ENCODE data around the gene OR10A4.
"Not testable (repeated sequence)": the region's sequence is repeated elsewhere in the genome, so short reads cannot be mapped to it uniquely, and the experiment has no call there.

OR10A4 gene, protein sequence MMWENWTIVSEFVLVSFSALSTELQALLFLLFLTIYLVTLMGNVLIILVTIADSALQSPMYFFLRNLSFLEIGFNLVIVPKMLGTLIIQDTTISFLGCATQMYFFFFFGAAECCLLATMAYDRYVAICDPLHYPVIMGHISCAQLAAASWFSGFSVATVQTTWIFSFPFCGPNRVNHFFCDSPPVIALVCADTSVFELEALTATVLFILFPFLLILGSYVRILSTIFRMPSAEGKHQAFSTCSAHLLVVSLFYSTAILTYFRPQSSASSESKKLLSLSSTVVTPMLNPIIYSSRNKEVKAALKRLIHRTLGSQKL

DNA sequence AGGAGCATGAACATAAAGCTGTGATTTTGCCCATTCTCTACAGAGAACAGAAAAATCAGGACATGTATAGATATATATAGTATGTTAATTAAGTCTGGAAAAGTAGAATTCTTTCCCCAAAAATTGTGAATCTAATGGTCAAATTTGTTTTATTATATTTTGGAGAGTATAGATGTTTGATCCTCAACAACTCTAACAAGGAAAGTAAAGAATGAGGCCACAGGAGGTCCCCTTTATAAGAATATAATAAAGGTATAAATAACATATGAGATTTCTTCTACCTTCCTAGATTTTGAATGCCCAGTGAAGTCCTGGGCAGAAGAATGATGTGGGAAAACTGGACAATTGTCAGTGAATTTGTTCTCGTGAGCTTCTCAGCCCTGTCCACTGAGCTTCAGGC is at the start of gene OR10A4:
Gene OR10A4 (plus strand): TSS at position 301 of the 400 bp plus-strand sequence. CDS start 23 bp downstream, at position 324.
- DNase-seq = no peak

DNA sequence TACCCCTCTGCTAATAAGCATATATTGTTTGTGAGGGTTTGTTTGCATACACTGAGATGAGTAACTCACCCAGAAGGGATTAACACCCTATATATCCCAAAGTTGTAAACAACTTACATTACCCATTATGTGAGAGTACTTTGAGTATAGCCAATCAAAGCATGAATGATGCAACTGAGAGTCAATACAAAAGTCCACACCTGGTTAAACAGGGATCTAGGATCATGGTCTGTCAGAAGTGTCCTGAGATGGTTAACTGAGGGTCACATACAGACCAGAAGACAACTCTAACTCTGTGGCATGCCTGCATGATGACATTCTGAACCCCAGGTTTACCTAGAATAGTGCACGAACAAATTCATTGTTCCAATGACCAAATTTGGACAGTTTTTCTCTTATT is 48.3 kb upstream of the OR10A4 start:
- DNase-seq = no peak

DNA sequence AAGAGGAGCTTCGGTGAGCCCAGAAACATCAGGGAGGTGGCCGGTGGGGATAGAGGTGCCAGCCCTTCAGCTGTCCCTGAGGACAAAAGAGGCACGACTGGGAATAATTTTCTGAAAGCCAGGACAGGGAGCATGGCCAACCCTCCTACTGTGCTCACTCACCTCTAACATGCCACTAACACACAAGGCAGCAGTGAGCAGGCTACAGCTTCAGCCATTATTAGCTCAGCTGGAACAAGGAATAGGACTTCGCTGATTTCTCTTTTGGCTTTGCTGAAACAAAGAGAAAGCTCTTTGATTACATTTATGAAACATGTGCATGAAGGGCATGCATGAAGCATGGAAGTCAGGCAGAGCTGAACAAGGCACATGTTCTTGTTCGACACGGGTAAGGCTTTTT is 43.1 kb upstream of the OR10A4 start:
- no peak for DNase-seq

DNA sequence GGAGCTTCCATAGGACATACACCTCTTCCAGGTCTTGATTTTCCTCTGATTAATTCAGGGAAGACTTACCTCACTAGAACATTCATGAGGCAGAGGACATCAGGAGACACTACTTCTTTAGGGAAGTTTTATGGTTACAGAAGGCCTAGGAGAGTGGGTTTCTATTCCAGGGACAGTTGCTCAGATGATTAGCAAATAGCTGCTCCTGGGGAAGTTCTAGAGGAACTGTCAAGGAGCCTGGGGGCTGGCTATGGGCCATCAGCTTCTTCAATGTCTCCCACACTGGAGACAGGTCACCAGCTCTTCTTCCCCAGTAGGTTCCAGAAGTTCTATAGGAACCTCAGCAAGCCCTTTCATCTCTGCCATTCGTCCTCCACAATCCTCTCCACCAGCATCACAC is 42.4 kb upstream of the OR10A4 start:
- DNase-seq = no peak

DNA sequence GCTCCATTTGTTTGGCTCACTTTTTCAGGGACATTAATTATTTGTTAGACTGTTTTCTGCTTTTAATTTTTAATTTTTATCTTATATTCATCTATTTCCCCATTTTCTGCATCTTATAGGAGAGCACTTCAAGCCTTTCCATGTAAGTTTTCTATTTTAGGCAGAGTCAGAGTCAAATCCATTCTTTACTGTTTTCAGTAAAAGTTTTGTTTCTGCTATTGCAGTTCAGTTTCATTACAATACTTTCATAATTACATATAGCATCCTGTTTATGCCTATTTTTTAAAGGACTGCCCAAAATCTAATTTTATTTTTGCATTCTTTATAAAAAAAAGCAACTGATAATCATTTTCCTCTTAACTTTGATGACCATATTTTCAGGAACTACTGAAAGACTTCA is 34.7 kb upstream of the OR10A4 start:
- no peak for DNase-seq

DNA sequence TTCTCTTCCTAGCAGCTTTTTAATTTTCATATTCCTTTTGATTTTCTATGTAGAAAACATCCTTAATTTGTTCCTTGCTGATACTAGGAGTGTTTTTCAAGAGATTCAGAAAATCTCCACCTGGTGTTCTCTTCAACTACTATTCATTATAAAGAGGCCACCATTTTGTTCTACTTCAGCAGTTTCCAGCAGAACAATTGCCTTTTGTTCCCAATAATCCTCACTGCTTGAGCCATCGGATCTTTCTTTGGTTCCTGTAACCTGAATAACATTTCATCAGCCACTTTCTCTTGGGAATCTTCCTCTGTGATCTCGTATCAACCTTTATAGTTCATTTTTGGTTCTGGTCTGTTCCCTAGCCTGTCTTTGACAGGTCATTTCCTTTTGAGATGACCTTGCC is 32.8 kb upstream of the OR10A4 start:
- DNase-seq = no peak

DNA sequence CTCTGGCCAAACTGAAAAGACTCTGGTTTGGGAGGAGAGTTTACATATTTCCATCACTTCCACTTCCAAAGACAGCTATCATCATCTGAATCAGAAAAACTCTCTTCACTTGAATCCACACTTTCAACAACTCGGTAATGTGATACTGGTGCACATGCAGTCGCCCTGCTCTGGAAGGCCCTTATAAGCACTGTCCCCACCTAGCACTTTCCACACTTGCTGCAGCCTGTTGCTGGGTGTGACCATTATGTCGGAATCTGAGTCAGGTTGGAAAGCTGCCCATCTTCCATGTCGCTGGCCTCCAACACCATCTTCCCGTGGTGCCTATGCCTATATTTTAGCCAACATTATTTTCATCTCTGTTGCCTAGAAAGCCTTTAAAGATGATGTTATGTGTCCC is 32.1 kb upstream of the OR10A4 start:
- no peak for DNase-seq

DNA sequence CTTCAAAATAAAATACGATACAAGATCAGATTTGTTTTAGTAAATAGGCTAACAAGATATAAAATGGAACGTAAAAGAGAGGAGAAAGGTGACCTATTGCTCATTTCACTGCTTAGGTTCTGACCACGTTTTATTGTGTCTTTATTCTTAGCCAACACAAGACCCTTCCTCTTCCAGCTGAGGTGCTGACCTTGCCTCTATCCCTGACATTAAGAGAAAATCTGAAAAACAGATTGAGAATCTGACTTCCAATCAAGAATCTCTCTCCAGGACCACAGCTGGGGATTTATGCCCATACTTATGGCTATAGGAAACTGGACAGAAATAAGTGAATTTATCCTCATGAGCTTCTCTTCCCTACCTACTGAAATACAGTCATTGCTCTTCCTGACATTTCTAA is 31.0 kb upstream of the OR10A4 start, which contains the start of gene OR10A5:
Gene OR10A5 (plus strand): TSS at position 301 of the 400 bp plus-strand sequence. CDS start 0 bp downstream, at position 301.
- no peak for DNase-seq

DNA sequence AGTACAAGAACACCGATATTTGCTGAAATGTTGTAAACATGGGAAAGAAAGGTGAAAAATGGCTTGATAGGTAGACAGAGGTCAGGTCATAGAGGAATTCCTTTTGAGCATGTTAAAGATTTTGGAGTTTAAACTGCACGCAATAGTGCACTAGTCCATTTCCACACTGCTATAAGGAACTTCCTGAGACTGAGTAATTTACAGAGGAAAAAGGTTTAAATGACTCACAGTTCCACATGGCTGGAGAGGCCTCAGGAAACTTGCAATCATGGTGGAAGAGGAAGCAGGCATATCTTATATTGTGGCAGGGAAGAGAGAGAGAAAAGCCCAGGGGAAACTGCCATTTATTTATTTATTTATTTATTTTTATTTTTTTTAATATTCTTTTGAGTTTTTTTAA is 25.9 kb upstream of the OR10A4 start:
- DNase-seq = no peak

DNA sequence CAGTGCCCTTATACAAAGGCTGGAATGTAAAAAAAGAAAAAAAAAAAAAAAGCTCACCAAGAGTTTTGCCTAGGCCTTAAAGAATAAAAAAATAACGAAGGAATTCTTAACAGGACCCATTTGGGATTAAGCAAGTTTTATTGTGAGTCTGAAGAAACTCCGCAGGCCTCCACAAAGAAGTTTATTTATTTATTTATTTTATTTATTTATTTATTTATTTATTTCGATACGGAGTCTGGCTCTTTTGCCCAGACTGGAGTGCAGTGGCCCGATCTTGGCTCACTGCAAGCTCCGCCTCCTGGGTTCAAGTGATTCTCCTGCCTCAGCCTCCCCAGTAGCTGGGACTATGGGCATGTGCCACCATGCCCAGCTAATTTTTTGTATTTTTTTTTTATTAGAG is 21.6 kb upstream of the OR10A4 start:
- DNase-seq = not testable (repeated sequence)

DNA sequence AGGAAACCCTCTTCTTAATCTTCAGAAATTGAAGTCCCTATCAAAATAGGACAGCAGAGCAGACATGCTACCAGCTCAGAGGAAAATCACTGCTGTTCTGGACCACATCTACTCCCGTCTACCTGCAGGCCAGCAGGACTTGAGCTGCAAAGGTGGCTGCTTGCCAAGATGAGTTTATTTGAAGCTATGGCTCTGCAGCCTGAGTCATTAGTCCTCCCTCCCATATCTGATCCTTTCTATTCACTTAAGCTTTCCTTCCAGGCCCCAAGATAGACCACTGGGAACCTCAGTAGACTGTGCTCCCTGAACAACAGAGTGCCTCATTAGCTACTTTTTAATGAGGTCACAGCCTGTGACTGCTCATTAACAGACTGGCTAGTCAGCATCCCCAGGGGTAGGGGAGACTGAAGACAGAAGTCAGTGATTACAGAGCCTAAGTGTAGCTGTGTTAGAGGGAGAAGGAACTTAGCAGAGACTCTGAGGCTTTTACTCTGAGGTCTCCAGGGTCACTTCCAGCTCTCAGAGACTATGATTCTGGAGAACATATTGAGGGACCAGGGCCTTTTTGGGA is 20.4 kb upstream of the OR10A4 start:
- DNase-seq = no peak

DNA sequence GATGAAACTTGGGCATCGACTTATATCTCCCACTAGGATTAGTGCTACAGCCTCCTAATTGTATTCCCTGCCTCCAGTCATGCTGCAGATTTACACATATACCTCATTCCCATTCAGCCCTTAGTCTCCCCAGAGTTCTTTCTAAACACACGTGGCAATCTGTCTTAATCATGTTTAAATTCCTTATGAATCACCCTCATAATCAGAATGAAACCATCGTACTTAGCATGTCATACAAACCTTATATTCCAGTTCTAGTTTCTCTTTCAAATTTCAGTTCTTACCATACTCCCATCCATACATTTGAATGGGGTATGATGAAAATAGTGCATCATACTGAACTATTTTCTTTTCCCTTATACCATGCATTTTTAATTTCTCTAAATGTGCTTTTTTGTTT is 19.6 kb upstream of the OR10A4 start:
- no peak for DNase-seq

DNA sequence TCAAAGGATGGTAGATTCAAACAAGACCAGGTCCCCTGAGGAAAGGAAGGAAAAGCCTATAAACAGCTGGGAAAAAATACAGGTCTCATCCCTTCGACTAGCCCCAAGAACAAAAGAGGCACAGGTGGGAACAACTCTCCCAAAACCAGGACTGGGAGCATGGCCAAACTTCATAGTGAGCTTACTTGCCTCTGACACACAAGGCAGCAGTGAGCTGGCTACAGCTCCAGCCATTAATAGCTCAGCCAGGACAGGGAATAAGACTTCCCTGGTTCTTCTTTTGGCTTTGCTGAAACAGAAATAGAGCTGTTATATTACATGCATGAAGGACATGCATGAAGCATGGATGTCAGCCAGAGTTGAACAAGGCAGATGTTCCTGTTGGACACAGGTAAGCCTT is 13.5 kb upstream of the OR10A4 start, which contains the start of gene OR10A2:
Gene OR10A2 (plus strand): TSS at position 97 of the 400 bp plus-strand sequence. CDS start 6,698 bp downstream, outside the sequence.
- DNase-seq = no peak

DNA sequence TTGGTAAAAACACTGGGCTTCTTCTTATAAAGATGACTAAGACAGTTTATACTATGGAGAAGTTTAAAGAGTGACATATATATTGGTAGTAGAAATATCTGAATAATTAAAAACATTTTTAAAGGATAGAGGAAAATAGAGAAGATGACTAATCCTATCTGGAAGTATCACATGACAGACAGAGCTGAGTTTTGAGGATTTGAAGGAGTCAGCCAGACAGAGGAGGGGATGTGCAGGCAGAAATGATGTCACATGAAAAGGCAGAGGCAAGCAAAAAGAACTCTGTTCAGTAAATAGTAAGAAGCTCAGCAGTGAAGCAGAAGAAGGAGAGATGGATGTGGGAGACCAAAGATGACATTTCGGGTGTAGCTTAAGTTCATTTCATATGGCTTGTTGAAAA is 12.0 kb upstream of the OR10A4 start:
- DNase-seq = no peak

DNA sequence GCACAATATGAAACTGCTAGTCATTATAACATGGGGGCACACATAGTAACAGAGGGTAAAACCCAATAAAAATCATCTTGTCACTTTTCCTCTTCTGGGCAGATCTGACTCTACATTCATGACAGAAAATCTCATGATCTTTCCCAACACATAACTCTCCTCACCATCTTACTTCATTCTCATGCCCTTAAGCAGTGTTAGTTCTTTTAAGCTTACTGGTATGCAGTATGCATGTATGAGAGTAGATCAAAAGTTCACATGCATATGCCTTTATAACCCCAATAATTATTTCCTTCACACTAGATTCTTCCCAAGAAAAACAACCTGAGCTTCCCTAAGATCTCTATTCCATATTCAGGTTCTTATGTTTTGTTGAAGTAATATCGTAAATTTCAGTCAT is 5.1 kb upstream of the OR10A4 start:
- DNase-seq = no peak

DNA sequence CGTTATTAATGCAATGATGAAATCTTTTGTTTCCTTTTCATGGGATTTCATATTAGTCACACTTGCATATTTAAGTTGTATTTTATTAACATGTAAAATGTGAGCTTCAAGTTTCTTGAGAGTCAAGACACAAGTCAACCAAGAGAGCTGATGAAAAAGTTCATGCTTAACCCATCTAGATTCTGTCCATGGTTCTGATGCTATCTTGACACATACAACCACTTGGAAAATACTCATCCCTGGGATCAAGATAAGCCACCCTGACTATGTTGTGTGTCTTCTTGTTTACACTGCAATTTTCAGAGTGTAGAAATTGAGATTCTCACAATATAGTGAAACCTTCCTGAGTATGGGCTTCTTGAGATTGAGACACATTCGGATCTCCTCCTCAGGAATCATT is 664 bp upstream of the OR10A4 start:
- no peak for DNase-seq

DNA sequence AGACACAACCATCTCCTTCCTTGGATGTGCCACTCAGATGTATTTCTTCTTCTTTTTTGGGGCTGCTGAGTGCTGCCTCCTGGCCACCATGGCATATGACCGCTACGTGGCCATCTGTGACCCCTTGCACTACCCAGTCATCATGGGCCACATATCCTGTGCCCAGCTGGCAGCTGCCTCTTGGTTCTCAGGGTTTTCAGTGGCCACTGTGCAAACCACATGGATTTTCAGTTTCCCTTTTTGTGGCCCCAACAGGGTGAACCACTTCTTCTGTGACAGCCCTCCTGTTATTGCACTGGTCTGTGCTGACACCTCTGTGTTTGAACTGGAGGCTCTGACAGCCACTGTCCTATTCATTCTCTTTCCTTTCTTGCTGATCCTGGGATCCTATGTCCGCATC is 489 bp downstream of the OR10A4 start:
- no peak for DNase-seq

DNA sequence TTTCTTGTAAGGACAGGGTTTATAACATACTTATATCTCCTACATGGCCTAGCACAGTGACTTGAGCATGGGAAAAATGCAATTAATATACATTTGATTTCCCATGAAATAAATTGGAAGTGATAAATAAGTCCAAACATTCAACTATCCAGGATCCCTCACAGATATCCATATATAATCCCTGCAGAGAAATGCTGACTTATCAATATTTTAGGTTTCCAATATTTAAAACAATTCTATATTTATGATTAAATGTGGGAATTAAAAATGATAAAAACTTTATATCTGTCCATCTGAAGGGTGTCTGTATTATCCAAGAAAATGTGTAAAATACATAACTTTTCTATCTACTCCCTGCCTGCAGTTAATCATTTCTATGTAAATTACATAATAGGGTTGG is 6.3 kb downstream of the OR10A4 start:
- DNase-seq = no peak

DNA sequence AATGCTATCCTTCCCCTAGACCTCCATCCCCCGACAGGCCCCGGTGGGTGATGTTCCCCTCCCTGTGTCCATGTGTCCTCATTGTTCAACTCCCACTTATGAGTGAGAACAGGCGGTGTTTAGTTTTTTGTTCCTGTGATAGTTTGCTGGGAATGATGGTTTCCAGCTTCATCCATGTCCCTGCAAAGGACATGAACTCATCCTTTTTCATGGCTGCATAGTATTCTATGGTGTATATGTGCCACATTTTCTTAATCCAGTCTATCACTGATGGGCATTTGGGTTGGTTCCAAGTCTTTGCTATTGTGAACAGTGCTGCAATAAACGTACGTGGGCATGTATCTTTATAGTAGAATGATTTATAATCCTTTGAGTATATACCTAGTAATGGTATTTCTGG is 11.3 kb downstream of the OR10A4 start:
- not testable (repeated sequence) for DNase-seq

DNA sequence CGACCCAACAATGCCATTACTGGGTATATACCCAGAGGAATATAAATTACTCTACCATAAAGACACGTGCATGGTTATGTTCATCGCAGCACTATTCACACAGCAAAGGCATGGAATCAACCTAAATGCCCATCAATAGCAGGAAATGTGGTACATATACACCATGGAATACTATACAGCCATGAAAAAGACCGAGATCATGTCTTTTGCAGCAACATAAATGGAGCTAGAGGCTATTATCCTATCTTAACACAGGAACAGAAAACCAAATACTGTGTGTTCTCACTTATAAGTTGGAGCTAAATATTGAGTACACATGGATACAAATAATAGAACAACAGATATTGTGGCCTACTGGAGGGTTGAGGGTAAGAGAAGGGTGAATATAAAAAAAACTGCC is 12.4 kb downstream of the OR10A4 start:
- DNase-seq = no peak

DNA sequence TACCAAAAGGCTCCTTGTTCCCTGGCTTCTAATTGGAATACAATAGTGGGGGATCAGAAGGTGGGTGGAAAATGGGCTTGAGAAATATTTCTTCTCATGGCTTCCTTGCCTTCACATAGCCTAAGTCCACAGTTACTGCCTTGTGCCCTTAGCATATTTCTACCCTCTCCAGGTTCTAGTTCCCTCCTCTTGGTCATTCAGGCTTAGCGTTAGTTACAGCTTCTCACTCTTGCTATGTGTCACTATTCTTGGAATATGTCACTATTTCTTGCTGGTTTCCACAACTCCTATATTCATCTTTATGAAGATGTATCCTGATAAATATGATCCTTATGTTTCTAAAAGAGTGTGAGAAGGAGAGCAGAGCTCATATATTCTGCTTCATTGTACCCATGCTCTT is 13.4 kb downstream of the OR10A4 start:
- no peak for DNase-seq

DNA sequence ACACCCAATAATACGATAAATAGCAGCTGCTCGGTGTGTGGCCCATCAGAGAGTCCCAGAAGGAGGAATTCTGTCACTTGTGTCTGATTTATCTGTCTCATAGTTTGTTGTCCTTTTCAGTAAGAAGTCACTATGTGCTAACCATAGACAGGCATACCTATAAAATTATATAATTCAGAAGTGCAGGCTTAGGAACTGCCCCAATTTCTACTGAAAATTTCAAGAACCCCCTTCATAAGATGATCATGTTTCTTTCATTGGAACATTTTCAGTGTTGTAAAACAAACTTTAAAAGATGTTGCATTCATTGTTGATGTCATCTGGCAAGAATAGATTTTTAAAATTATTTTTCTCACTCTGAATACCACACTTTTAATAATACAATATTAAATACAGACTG is 16.0 kb downstream of the OR10A4 start, which contains the start of gene OR2D2:
Gene OR2D2 (minus strand): TSS at position 101 of the 400 bp plus-strand sequence. CDS start 0 bp downstream, at position 101.
- no peak for DNase-seq

DNA sequence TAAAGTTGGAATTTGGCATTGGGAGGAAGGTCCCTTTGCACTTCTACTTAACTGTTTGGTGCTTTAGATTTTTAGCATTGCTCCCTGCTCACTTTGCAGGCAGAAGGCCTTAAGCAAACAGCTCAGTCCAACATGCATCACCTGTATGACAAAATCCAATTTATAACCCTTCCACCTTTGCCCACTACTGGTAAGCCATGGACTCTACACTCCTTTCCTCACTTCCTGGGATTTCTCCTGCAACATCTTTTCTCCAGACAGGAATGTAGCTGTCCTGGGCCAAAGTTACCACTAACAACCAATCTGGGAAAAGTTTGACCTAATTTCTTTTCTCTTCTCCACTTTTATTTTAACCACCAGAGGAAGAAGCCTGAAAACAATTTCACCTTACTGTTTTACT is 17.7 kb downstream of the OR10A4 start:
- DNase-seq = no peak

DNA sequence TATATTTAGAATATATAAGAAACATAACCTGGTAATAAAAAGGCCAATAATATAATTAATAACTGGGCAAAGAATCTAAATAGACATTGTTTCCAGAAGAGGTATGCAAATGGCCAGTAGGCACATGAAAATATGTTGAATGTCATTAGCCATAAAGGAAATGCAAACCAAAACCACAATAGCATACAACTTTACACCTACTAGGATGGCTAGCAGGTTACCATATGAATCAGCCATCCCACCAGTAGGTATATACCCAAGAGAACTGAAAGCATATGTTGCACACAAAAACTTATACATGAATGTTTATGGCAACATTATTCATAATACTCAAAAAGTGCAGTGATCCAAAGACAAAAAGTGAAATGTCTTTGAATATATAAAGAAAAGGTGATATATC is 18.6 kb downstream of the OR10A4 start:
- DNase-seq = no peak

DNA sequence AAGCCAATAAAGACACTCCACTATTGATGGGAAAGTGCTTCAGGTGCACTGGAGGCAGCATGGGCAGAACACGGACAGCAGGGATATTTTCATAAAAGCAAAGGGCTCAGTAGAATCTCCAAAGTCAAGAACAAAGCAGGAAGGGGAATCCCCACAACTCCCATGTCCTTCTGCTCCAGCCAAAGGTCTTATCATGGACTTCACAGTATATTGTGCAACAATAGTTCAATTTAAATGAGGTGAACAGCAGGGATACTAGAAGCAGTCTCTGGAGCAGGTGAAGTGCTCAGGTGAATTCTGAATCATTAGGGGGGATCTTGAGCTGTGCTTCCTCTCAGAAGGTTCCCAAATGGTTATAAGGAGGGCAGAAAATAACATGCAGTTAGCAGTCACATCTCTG is 22.5 kb downstream of the OR10A4 start:
- no peak for DNase-seq

All from NCI-H2171 treated with DMSO at 0.1 percent for 48 hours (cell line).